ENCODE measurements around the gene MAN1C1.
"Not testable (repeated sequence)": the region's sequence is repeated elsewhere in the genome, so short reads cannot be mapped to it uniquely, and the experiment has no call there.

Gene MAN1C1

GRCh38 chr1:25603779-25604538, 12.6 kb upstream of the MAN1C1 start:
- not testable (repeated sequence) for H3K4me3 ChIP-seq (ENCODE audit: low read length in 2 of 2); H2BK120ac ChIP-seq (ENCODE audit: low read depth, low read length); H2AK5ac ChIP-seq (ENCODE audit: low read depth, low read length); H2BK5ac ChIP-seq (ENCODE audit: low read length); H2AFZ ChIP-seq (ENCODE audit: low read length); DNase-seq (ENCODE audit: low spot score); H3K27ac ChIP-seq (replicated peaks; ENCODE audit: low read length); H3K27me3 ChIP-seq (ENCODE audit: control insufficient read depth in 3 of 3, insufficient read depth in 3 of 3, low read depth in 1 of 3, low read length in 3 of 3); H3K14ac ChIP-seq (ENCODE audit: low read length); H3K23ac ChIP-seq (ENCODE audit: low read depth, low read length, poor library complexity); H2BK15ac ChIP-seq (ENCODE audit: low read length); H3K9me3 ChIP-seq (replicated peaks in 1 of 2; ENCODE audit: control insufficient read depth in 2 of 2, insufficient read depth in 1 of 2, low read depth in 1 of 2, low read length in 2 of 2); H3K4me1 ChIP-seq (ENCODE audit: control insufficient read depth in 2 of 2, insufficient read depth in 1 of 2, low read depth in 1 of 2, low read length in 2 of 2); H3K18ac ChIP-seq (ENCODE audit: low read length); H3K79me1 ChIP-seq (ENCODE audit: low read depth, low read length); H3K4ac ChIP-seq (ENCODE audit: low read length); H3K4me2 ChIP-seq (ENCODE audit: insufficient read depth, low read length, poor library complexity, severe bottlenecking); H4K8ac ChIP-seq (ENCODE audit: low read depth, low read length); H3K36me3 ChIP-seq (replicated peaks in 1 of 2; ENCODE audit: control insufficient read depth in 2 of 2, insufficient read depth in 2 of 2, low read length in 2 of 2); H2BK12ac ChIP-seq (ENCODE audit: low read length); H4K91ac ChIP-seq (ENCODE audit: low read depth, low read length, poor library complexity); H3K9ac ChIP-seq (ENCODE audit: low read depth, low read length, poor library complexity)
- no CpG with 5 or more reads among the region's 55 CpGs for WGBS, 2 donors (ENCODE audit: extremely low coverage in 2 of 2, insufficient read length in 2 of 2, insufficient replicate concordance in 1 of 2)

DNA sequence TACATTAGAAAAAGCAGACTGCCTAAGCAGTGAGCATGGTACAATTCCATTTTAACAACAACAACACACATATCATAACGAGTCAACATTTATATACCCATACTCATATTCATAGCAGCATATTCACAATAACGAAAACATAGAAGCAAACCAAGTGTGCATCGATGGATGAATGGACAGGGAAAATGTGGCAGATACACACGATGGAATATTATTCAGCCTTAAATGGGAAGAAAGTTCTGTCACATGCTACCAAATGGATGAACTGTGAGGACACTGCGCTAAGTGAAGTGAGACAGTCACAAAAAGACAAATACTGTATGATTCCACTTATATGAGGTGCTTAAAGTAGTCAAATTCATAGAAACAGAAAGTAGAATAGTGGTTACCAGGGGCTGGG, 9.5 kb upstream of the MAN1C1 start:
- Histone ChIP-seq H3K9ac (ENCODE audit: low read depth, low read length, poor library complexity) (no peak overlapping the region), H4K91ac (ENCODE audit: low read depth, low read length, poor library complexity) (no peak overlapping the region), H2AFZ (ENCODE audit: low read length) (no peak overlapping the region), H3K14ac (ENCODE audit: low read length) (no peak overlapping the region), H3K4me3 (ENCODE audit: low read length in 2 of 2) (no peak overlapping the region), H3K4ac (ENCODE audit: low read length) (no peak overlapping the region), H3K4me2 (ENCODE audit: insufficient read depth, low read length, poor library complexity, severe bottlenecking) (no peak overlapping the region), H3K9me3 (replicated peaks in 1 of 2; ENCODE audit: control insufficient read depth in 2 of 2, insufficient read depth in 1 of 2, low read depth in 1 of 2, low read length in 2 of 2) (no peaks in the 10 kb centered on the region), H3K4me1 (ENCODE audit: control insufficient read depth in 2 of 2, insufficient read depth in 1 of 2, low read depth in 1 of 2, low read length in 2 of 2) (peaks cover 0 to 9% of the 10 kb centered on the region in 2 donors), H3K27ac (replicated peaks; ENCODE audit: low read length) (no peak overlapping the region), H2BK5ac (ENCODE audit: low read length) (no peak overlapping the region), H4K8ac (ENCODE audit: low read depth, low read length) (no peak overlapping the region), H2BK120ac (ENCODE audit: low read depth, low read length) (no peak overlapping the region), H3K36me3 (replicated peaks in 1 of 2; ENCODE audit: control insufficient read depth in 2 of 2, insufficient read depth in 2 of 2, low read length in 2 of 2) (no peaks in the 10 kb centered on the region), H2AK5ac (ENCODE audit: low read depth, low read length) (no peak overlapping the region), H3K18ac (ENCODE audit: low read length) (no peak overlapping the region), H3K23ac (ENCODE audit: low read depth, low read length, poor library complexity) (no peak overlapping the region), H3K79me1 (ENCODE audit: low read depth, low read length) (no peaks in the 10 kb centered on the region), H3K27me3 (ENCODE audit: control insufficient read depth in 3 of 3, insufficient read depth in 3 of 3, low read depth in 1 of 3, low read length in 3 of 3) (peaks cover 0 to 6% (median 6%) of the 10 kb centered on the region in 3 experiments), H2BK12ac (ENCODE audit: low read length) (no peak overlapping the region), H2BK15ac (ENCODE audit: low read length) (no peak overlapping the region)
- WGBS, 2 donors (ENCODE audit: extremely low coverage in 2 of 2, insufficient read length in 2 of 2, insufficient replicate concordance in 1 of 2), result 90% methylated on average over 1 of the region's 5 CpGs; no CpG with 5 or more reads in 1 of the 2 donors
- no peak for DNase-seq (ENCODE audit: low spot score)

DNA sequence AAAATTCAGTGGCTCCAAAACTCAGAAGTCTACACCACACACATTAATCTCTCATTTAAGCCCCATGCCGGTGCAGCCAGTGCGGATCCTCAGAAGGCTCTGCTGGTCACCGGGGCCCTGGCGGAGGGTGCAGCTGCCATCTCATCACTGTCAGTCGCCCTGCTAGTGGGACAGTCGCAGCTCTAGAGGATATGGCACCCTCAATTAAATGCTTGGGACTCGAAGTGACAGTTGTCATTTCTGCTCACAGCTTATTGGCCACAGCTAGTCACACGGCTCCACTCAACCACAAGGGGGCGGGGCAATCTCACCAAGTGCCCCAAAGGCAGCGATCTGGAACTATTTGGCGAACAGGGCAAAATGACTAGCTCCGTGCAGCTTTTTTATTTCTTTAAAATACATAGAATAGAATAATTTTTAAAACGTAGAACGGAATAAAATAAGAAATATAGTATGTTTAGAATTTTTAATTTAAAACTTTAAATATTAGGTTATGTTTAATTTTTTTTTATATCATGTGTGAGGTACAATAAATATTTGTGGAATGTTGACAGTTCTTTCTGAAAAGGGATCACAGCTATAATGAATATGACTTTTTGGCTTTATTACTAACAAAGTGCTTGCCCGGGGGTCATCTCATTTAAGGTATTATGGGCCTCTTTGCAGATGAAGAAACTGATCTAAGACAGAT, 8.0 kb upstream of the MAN1C1 start:
- Histone ChIP-seq H3K4ac (ENCODE audit: low read length) (no peak overlapping the region), H3K27me3 (ENCODE audit: control insufficient read depth in 3 of 3, insufficient read depth in 3 of 3, low read depth in 1 of 3, low read length in 3 of 3) (peaks cover 0 to 11% (median 9%) of the 10 kb centered on the region in 3 experiments), H3K27ac (replicated peaks; ENCODE audit: low read length) (no peak overlapping the region), H3K18ac (ENCODE audit: low read length) (no peak overlapping the region), H3K4me1 (ENCODE audit: control insufficient read depth in 2 of 2, insufficient read depth in 1 of 2, low read depth in 1 of 2, low read length in 2 of 2) (peaks cover 0 to 9% of the 10 kb centered on the region in 2 donors), H2BK120ac (ENCODE audit: low read depth, low read length) (no peak overlapping the region), H2BK12ac (ENCODE audit: low read length) (no peak overlapping the region), H3K4me2 (ENCODE audit: insufficient read depth, low read length, poor library complexity, severe bottlenecking) (peak overlapping the region; percentile 28), H3K79me1 (ENCODE audit: low read depth, low read length) (no peaks in the 10 kb centered on the region), H2BK5ac (ENCODE audit: low read length) (no peak overlapping the region), H2AK5ac (ENCODE audit: low read depth, low read length) (no peak overlapping the region), H3K14ac (ENCODE audit: low read length) (no peak overlapping the region), H3K9ac (ENCODE audit: low read depth, low read length, poor library complexity) (no peak overlapping the region), H3K36me3 (replicated peaks in 1 of 2; ENCODE audit: control insufficient read depth in 2 of 2, insufficient read depth in 2 of 2, low read length in 2 of 2) (no peaks in the 10 kb centered on the region), H3K9me3 (replicated peaks in 1 of 2; ENCODE audit: control insufficient read depth in 2 of 2, insufficient read depth in 1 of 2, low read depth in 1 of 2, low read length in 2 of 2) (no peaks in the 10 kb centered on the region), H2BK15ac (ENCODE audit: low read length) (no peak overlapping the region), H3K23ac (ENCODE audit: low read depth, low read length, poor library complexity) (no peak overlapping the region), H4K8ac (ENCODE audit: low read depth, low read length) (no peak overlapping the region), H4K91ac (ENCODE audit: low read depth, low read length, poor library complexity) (no peak overlapping the region), H2AFZ (ENCODE audit: low read length) (peak overlapping the region; percentile 73), H3K4me3 (ENCODE audit: low read length in 2 of 2) (no peak overlapping the region)
- DNase-seq (ENCODE audit: low spot score), result peak; percentile 74
- WGBS, 2 donors (ENCODE audit: extremely low coverage in 2 of 2, insufficient read length in 2 of 2, insufficient replicate concordance in 1 of 2), result no CpG with 5 or more reads among the region's 15 CpGs

GRCh38 chr1:25609921-25610320, 6.7 kb upstream of the MAN1C1 start:
- no peak overlapping the region for H2BK120ac ChIP-seq (ENCODE audit: low read depth, low read length)
- no peak overlapping the region for H3K23ac ChIP-seq (ENCODE audit: low read depth, low read length, poor library complexity)
- H3K27ac ChIP-seq (replicated peaks; ENCODE audit: low read length), result no peak overlapping the region
- no peak overlapping the region for H4K91ac ChIP-seq (ENCODE audit: low read depth, low read length, poor library complexity)
- H3K27me3 ChIP-seq (ENCODE audit: control insufficient read depth in 3 of 3, insufficient read depth in 3 of 3, low read depth in 1 of 3, low read length in 3 of 3), result peaks cover 0 to 21% (median 11%) of the 10 kb centered on the region in 3 experiments
- no peak overlapping the region for H3K9ac ChIP-seq (ENCODE audit: low read depth, low read length, poor library complexity)
- no peak overlapping the region for H2AFZ ChIP-seq (ENCODE audit: low read length)
- H3K4me3 ChIP-seq (ENCODE audit: low read length in 2 of 2), result no peak overlapping the region
- no peaks in the 10 kb centered on the region for H3K36me3 ChIP-seq (replicated peaks in 1 of 2; ENCODE audit: control insufficient read depth in 2 of 2, insufficient read depth in 2 of 2, low read length in 2 of 2)
- H3K9me3 ChIP-seq (replicated peaks in 1 of 2; ENCODE audit: control insufficient read depth in 2 of 2, insufficient read depth in 1 of 2, low read depth in 1 of 2, low read length in 2 of 2), result no peaks in the 10 kb centered on the region
- no peak overlapping the region for H2BK12ac ChIP-seq (ENCODE audit: low read length)
- H3K14ac ChIP-seq (ENCODE audit: low read length), result no peak overlapping the region
- H2BK15ac ChIP-seq (ENCODE audit: low read length), result no peak overlapping the region
- no peak overlapping the region for H4K8ac ChIP-seq (ENCODE audit: low read depth, low read length)
- no CpG with 5 or more reads among the region's 6 CpGs for WGBS, 2 donors (ENCODE audit: extremely low coverage in 2 of 2, insufficient read length in 2 of 2, insufficient replicate concordance in 1 of 2)
- peaks cover 0 to 9% of the 10 kb centered on the region in 2 donors for H3K4me1 ChIP-seq (ENCODE audit: control insufficient read depth in 2 of 2, insufficient read depth in 1 of 2, low read depth in 1 of 2, low read length in 2 of 2)
- H3K79me1 ChIP-seq (ENCODE audit: low read depth, low read length), result no peaks in the 10 kb centered on the region
- no peak overlapping the region for H3K18ac ChIP-seq (ENCODE audit: low read length)
- no peak overlapping the region for H2BK5ac ChIP-seq (ENCODE audit: low read length)
- H2AK5ac ChIP-seq (ENCODE audit: low read depth, low read length), result no peak overlapping the region
- H3K4me2 ChIP-seq (ENCODE audit: insufficient read depth, low read length, poor library complexity, severe bottlenecking), result no peak overlapping the region
- H3K4ac ChIP-seq (ENCODE audit: low read length), result no peak overlapping the region
- no peak for DNase-seq (ENCODE audit: low spot score)
